NCI-H2081 (cell line): ENCODE measurements around the gene MORF4L1.
"Not testable (repeated sequence)": the region's sequence is repeated elsewhere in the genome, so short reads cannot be mapped to it uniquely, and the experiment has no call there.

ENCODE experiments used
- DNase-seq, 2 experiments: peaks; one replicate each; lab custom pipeline; 2025; lab: John Stamatoyannopoulos, UW

The MORF4L1 gene

DNA sequence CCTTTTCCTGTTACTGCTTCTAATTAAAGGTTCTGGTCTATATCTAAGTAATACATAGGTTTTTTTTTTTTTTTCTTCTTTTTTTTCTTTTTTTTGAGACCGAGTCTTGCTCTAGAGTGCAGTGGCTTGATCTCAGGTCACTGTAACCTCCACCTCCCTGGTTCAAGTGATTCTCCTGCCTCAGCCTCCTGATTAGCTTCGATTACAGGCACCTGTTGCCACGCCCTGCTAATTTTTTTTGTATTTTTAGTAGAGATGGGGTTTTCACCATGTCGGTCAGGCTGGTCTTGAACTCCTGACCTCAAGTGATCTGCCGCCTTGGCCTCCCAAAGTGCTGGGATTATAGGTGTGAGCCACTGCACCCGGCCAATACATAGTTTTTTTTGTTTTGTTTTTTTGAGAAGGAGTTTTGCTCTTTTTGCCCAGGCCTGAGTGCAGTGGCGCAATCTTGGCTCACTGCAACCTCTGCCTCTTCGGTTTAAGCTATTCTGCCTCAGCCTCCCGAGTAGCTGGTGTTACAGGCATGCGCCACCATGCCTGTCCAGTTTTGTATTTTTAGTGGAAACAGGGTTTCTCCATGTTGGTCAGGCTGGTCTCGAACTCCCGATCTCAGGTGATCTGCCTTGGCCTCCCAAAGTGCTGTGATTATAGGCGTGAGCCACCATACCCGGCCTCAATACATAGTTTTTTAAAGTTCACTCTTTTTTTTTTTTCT, 28.3 kb downstream of the MORF4L1 start:
- not testable (repeated sequence) for DNase-seq

DNA sequence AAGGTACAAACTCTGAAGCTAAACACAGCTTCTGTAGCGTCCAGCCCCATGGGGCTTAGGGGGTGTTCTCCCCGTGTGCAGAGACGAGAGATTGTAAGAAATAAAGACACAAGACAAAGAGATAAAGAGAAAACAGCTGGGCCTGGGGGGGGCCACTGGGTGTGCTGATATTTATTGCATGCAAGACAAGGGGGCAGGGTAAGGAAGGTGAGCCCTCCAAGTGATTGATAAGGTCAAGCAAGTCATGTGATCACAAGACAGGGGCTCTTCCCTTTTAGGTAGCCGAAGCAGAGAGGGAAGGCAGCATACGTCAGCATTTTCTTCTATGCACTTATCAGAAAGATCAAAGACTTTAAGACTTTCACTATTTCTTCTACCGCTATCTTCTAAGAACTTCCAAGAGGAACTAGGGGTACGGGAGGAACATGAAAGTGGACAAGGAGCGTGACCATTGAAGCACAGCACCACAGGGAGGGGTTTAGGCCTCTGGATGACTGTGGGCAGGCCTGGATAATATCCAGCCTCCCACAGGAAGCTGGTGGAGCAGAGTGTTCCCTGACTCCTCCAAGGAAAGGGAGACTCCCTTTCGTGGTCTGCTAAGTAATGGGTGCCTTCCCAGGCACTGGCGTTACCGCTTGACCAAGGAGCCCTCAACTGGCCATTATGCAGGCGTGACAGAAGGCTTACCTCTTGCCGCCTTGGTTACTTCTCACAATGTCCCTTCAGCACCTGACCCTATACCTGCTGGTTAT, 29.8 kb downstream of the MORF4L1 start:
- not testable (repeated sequence) for DNase-seq

DNA sequence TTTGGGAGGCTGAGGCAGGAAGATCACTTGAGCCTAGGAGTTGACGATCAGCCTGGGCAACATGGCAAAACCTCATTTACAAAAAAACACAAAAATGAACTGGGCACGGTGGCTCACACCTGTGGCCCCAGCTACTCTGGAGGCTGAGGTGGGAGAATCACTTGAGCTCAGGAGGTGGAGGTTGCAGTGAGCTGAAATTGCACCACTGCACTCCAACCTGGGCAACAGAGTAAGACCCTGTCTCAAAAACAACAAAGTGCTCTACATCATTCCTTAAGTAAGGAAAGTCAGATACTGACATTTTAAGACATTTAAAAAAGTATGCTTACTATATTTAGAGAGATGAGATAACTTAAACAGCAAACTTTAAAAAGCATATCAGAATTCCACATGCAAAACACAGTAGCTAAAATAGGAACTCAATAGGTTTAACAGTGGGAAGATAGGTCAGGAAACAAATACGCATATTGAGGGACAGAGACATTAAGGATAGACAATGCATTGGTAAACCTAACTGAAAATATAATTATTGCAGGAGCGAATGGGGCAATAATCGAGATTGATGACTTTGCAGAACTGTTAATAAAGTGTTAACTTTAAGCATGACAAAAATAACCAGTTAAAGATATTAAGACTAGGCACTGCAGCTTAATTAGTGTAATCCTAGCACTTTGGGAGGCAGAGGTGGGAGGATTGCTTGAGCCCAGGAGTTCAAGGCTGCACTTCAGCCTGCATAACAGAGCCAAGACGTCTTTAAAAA, 32.1 kb downstream of the MORF4L1 start:
- DNase-seq: no peak

- no peak for DNase-seq
Measured at GRCh38 chr15:78906316-78906620, 33.6 kb downstream of the MORF4L1 start.

DNA sequence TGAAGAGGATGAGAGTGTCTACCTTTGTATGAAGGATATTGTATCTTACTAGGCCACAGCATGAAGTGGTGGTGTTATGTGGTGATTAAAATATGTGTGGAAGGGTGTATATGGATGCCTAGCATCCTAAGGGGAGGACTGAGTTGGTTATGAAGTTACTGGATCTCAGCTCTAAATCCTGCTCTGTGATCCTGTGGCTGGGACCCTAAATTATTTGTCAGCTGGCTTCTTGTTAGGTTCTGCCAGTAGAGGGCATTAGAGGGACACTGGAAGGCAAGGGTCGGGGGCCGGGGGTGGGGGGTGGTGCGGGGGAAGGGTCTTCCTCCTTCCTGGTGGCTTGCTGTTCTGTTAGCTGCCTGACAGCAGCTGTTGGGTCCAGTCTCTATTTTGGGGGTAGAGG, 34.9 kb downstream of the MORF4L1 start:
- DNase-seq: no peak

DNA sequence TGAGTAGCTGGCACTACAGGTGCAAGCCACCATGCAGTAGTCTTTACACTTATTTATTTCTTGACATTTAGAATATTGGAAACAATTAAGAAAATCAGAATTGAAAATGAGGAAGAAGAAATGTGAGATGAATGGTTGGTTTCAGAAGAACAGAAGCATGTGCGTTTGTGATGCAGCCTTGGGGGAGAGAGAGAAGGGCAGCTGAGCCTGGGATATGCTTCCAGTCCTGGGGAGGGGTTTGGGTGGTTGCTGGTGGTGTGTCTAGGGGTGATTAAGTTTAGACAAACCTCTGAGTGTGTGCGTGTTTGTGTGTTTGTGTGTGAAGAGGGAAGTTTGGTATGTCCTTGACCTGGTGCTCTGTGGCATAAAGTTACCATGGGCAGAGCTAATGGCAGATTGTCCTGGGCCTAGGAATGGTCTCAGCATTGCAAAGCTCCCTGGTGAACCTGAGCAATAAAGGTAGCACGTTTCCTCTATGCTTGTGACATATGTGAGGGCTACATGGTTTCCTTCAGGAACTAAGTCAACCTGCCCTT, 36.5 kb downstream of the MORF4L1 start:
- no peak for DNase-seq

GRCh38 chr15:78909791-78910228, 37.1 kb downstream of the MORF4L1 start:
- peak; percentile 29 to 43 for DNase-seq

GRCh38 chr15:78910271-78910670, 37.6 kb downstream of the MORF4L1 start:
- DNase-seq: no peak

DNA sequence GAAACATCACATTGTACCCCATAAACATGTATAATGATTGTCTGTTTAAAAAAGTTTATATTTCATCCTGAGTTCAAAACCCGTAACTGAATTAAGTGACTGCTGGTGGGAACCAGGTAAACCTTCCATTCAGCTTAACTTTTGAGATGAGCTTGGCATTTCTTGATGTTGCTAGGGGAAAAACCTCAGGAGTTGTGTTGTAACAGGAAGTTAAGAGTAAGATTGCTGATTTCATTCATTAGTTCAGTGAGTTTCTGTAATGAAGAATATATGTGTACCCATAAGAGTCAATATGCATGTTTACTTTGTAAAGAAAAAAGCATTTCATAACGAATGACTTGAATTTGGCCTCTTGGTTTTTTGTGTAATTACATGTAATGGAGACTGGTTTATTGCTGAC, 39.6 kb downstream of the MORF4L1 start:
- no peak for DNase-seq

DNA sequence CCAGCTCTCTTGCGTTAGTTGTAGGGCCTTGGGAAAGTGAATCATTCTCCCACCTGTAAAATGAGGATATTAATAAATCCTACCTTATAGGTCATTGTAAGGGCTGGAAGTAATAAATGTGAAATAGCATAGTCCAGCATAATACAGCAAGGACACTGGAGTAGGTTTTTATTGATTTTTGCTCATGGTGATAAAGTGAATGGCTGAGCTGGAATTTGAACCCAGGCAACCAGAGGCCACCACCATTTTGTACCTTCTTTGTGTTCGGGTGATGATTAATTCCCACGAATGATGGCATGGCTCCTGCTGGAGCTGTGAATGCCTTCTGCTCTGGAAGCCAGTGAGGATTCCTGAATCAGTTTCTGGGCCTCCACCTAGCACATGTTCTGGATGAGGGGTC, 40.3 kb downstream of the MORF4L1 start:
- no peak for DNase-seq

DNA sequence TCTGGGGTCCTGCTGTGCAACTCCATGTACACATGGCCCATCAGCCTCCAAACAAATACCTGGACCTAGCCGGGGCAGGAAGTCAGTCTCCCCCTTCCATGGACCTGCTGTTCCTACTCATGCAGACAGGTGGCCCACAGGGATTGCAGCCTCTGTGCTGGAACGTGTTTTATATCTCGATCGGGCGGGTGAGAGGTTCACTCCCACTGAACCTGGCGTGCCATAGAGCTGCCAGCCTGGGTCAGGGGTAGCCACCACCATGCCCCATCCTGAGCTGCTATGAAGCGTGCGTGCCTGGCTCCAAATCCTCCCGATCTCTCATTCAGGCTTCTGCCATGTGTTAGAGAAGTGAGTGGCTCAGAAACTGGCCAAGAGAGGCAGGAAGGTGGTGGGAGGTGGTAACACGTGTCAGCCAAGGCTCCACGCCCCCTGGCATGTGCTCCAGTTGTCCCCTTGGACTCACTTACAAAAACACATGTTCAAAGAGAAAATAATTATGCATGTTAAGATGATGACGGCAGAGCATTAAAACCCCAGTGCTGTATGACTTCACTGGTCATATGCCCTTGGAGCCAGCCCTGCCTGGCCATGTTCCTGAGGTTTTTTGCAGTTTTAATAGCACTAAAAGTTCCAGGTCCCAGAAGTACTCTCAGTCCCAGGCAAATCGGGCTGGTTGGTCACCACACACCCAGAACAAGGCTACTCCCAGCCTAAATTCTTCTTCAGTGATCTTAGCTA, 41.5 kb downstream of the MORF4L1 start:
- DNase-seq: no peak

GRCh38 chr15:78915341-78916087, 42.8 kb downstream of the MORF4L1 start:
- DNase-seq: no peak

- no peak for DNase-seq
Measured at GRCh38 chr15:78916088-78916487, 43.4 kb downstream of the MORF4L1 start.

DNA sequence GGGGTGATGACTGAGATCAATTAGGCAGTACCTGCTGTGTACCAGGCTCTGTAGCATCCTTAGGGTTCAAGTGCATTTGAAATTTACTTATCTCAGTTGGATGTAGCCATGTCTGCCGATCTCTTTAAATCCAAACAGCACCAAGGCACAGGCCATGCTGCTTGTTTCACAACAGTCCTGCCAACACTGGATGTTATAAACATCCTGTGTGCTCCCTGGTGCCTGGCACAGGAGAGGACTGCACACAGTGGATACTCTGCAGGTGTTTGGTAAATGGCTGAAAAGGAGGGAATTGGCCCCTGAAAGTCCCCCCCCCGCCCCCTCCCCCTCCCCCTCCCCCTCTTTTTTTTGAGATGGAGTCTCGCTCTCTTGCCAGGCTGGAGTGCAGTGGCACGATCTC, 45.2 kb downstream of the MORF4L1 start:
- no peak for DNase-seq

DNA sequence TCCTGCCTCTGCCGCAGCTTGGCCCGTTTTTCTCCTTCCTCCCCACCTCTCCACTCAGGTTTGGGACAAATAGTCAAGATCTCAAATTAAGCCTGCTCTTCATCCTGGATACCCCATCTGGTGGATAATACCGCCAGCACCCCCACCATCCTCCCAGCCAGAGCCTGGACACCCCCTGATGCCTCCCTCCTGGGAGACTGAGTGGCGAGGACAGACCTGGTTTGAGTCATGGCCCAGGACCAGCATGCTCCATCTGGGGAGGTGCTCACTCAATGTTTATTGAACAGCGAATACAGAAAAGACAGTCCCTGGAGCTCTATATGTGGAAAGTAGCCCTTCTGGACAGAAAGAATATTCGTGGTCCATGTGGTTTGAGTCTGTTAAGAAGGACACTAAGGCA, 48.8 kb downstream of the MORF4L1 start:
- DNase-seq: no peak

- no peak for DNase-seq
Measured at GRCh38 chr15:78921940-78922339, 49.2 kb downstream of the MORF4L1 start.

DNA sequence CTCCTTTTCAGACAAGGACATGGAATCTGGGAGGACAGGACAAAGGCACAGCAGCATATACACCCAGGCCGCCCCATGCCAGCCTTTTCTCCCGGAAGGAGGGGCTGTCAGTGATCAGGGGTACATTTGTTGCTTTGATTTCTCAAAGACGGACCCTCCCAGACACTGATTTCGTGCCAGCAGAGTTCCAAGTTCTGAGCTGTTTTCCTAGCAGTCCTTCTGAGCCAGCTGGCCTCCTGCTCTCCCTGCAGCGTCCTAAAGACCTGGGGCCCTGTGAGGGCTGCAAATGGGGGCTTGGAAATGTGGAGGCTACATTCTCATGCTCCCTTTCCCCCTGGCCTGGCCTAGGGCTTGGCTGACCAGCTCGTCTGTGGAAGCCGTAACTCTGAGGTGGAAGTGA, 49.8 kb downstream of the MORF4L1 start:
- DNase-seq: no peak

DNA sequence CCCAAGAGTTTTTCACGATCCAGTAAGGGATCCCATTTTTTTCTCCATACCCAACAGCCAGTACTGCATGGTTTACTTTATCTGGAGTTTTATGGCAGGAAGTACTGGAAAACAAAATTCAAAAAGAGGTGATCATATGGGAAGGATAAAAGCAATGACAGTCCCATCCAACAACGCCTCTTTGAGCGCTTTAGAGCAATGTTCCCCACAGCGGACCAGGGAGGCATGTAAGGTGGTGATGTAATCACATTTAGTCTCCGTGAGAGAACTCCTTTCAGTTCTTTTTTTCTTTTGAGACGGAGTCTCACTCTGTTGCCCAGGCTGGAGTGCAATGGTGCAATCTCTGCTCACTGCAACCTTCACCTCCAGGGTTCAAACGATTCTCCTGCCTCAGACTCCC, 50.3 kb downstream of the MORF4L1 start:
- DNase-seq: no peak

DNA sequence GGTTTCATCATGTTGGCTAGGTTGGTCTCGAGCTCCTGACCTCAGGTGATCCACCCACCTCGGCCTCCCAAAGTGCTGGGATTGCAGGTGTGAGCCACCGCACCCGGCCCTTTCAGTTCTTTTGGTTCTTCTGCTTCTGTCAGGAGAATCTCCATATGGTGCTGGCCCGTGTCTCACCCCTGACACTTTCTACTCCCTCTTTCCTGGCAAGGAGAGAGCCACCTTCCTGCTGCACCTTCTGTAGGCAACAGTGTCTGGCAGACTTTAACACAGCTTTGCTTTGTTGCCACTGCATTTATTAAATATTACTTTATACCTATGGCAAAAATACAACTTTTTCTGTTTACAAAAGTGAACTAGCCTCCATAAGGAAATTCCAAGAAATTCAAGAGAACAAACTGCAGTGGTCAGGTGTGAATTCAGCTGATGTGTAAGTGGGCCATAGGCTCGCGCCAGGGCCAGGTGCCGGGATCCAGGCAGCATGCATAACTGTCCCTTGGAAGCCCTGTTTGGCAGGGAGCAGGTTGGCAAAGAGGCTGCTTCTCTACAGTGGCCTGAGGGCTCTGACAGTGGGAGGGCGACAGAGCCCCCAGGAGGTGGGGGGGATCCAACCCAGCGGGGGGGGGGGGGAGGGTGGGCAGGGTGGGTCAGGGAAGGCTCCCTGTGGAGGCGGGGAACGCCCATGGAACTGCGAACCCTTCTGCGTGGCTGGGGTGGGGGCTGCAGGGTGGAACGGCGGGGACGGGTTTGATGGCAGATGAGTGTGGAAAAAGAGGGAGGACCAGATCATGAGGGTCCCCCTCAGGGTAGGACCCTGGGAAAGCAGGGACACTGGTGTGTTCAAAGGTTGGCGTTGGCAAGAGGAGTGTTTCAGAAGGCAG, 51.0 kb downstream of the MORF4L1 start:
- DNase-seq: no peak

GRCh38 chr15:78925076-78925624, 52.5 kb downstream of the MORF4L1 start:
- DNase-seq: no peak
